H1 (cell line): ENCODE measurements around the gene DGCR8. TPM values are rescaled to one million over a fixed set of nuclear protein-coding genes. Genes with fewer than 3 reads are reported as not detected.

ENCODE experiments used
- HDAC2 ChIP-seq, 2 experiments: fragments of 300-600 bp in 1 of 2; sonication (generic) in 1 of 2; IDR thresholded peaks; 2 replicates each; pipeline ENCODE4 v1.6.1; 2011 to 2012; ENCODE audit warnings: low read depth in 2 of 2, low read length in 2 of 2, mild to moderate bottlenecking in 2 of 2, moderate library complexity in 2 of 2, borderline replicate concordance in 1 of 2, inconsistent platforms in 1 of 2
- RBBP5 ChIP-seq: IDR thresholded peaks from 2 replicates; pipeline ENCODE4 v1.7.1; 2012; ENCODE audit warnings: low read depth, mild to moderate bottlenecking, inconsistent platforms, low read length, moderate library complexity, borderline replicate concordance
- polyA plus RNA-seq, 7 experiments: library from polyadenylated mRNA; depleted of rRNA in 3 of 7; stranded (reverse) in 5 of 7; unstranded in 2 of 7; fragments of >200 nt in 5 of 7; fragments of 200-250 nt in 2 of 7; gene quantifications; 1 replicate in 5 of 7; 2 replicates in 1 of 7; 4 replicates in 1 of 7; pipeline versions ENCODE4 v1.2.1 to v1.2.3, GENCODE V29; 2011 to 2013; ENCODE audit warnings: missing spikeins in 2 of 7, mixed read lengths in 2 of 7
- total RNA-seq: library from RNA; stranded (reverse); fragmentation: NEBNext Ultra II Directional; extraction: Animal tissue kit (Norgen Biotek cat#: 25700); gene quantifications from 2 replicates; pipeline ENCODE4 v1.2.1, GENCODE V29; 2021

DGCR8 gene
- total and polyA plus RNA-seq, 2 of the 8 experiments (the other 6 are each of a cell fraction or from before 2014, with no cell fraction given): 23.7 to 43.7 TPM

GRCh38 chr22:20054485-20054884 lies 25.6 kb upstream of the DGCR8 start (continued):
- TF ChIP-seq HDAC2 (IDR thresholded peaks at IDR 0.05; ENCODE audit: borderline replicate concordance in 1 of 2, low read depth in 2 of 2, low read length in 2 of 2) (no peak), RBBP5 (no peak)
